Right kidney (tissue), 1 donor: ENCODE data around the gene ATP5PF.
"Not testable (repeated sequence)": the region's sequence is repeated elsewhere in the genome, so short reads cannot be mapped to it uniquely, and the experiment has no call there.

Experiments used
- DNase-seq: peaks from one replicate; pipeline ENCODE4 v3.0.0-alpha.2; 2016

The ATP5PF gene

GRCh38 chr21:25735646-25736597, 1.2 kb upstream of the ATP5PF start:
- DNase-seq = peak; percentile 81

- DNase-seq = no peak
These were observed 125 bp downstream of the ATP5PF start for GRCh38 chr21:25734654-25734903.

GRCh38 chr21:25733859-25734653, 648 bp downstream of the ATP5PF start:
- no peak for DNase-seq

- no peak for DNase-seq
These were observed 2.5 kb downstream of the ATP5PF start for GRCh38 chr21:25732091-25732760.

- no peak for DNase-seq
These were observed 12.1 kb downstream of the ATP5PF start for GRCh38 chr21:25722631-25723030.

GRCh38 chr21:25721987-25722386, 12.7 kb downstream of the ATP5PF start:
- DNase-seq = no peak

- DNase-seq = no peak
These were observed 17.1 kb downstream of the ATP5PF start for GRCh38 chr21:25717491-25718147.

GRCh38 chr21:25714066-25714465, 20.6 kb downstream of the ATP5PF start:
- DNase-seq = not testable (repeated sequence)

- DNase-seq = no peak
These were observed 24.2 kb downstream of the ATP5PF start for GRCh38 chr21:25710550-25710949.

- DNase-seq = no peak
These were observed 24.9 kb downstream of the ATP5PF start for GRCh38 chr21:25709684-25710265.

- peak; percentile 12 for DNase-seq
These were observed 26.1 kb downstream of the ATP5PF start for GRCh38 chr21:25708467-25709065.

GRCh38 chr21:25701529-25701928, 33.2 kb downstream of the ATP5PF start:
- DNase-seq = no peak

GRCh38 chr21:25700741-25701140, 34.0 kb downstream of the ATP5PF start:
- no peak for DNase-seq

GRCh38 chr21:25695461-25695860, 39.2 kb downstream of the ATP5PF start:
- not testable (repeated sequence) for DNase-seq

- DNase-seq = no peak
These were observed 42.7 kb downstream of the ATP5PF start for GRCh38 chr21:25691976-25692375.

- no peak for DNase-seq
These were observed 45.5 kb downstream of the ATP5PF start for GRCh38 chr21:25689226-25689625.

- DNase-seq = no peak
These were observed 46.2 kb downstream of the ATP5PF start for GRCh38 chr21:25688275-25689155.

- no peak for DNase-seq
These were observed 46.9 kb downstream of the ATP5PF start for GRCh38 chr21:25687787-25688186.

- DNase-seq = no peak
These were observed 52.3 kb downstream of the ATP5PF start for GRCh38 chr21:25682382-25682781.

- DNase-seq = no peak
These were observed 58.3 kb downstream of the ATP5PF start for GRCh38 chr21:25676451-25676850.
